Activated B cell treated with CpG ODN at 0.5 μM for 24 hours (primary cell): ENCODE data around the gene ZBTB18. TPM values are rescaled to one million over a fixed set of nuclear protein-coding genes. Genes with fewer than 3 reads are reported as not detected.

Source experiments
- ATAC-seq: fragments of 200-7000 bp; cut with Tn5 transposase; one replicate; pipeline ENCODE4 v1.10.0; 2021; ENCODE audit warnings: low read depth, mild to moderate bottlenecking, moderate library complexity
- CTCF ChIA-PET: fragments of 350-600 bp; sonication (Branson Sonifier 250); formaldehyde crosslinking; loops from one replicate; lab custom pipeline; 2021; ENCODE audit warnings: antibody characterized with exemption; lab: Charles Lee
- POLR2A ChIA-PET: fragments of 350-600 bp; sonication (Branson Sonifier 250); formaldehyde crosslinking; loops from one replicate; lab custom pipeline; 2021; ENCODE audit warnings: antibody characterized with exemption; lab: Charles Lee
- DNase-seq: peaks from one replicate; pipeline ENCODE4 v3.0.0; 2022
- H3K27ac Mint-ChIP-seq: one replicate; pipeline ENCODE4 v1.8.0; 2020; ENCODE audit warnings: mixed read lengths
- H3K27me3 Mint-ChIP-seq: one replicate; pipeline ENCODE4 v1.8.0; 2021; ENCODE audit warnings: mixed read lengths
- H3K36me3 Mint-ChIP-seq: one replicate; pipeline ENCODE4 v1.8.0; 2021; ENCODE audit warnings: low read depth, mixed read lengths
- H3K4me1 Mint-ChIP-seq: one replicate; pipeline ENCODE4 v1.8.0; 2021; ENCODE audit warnings: mixed read lengths
- H3K4me3 Mint-ChIP-seq: one replicate; pipeline ENCODE4 v1.8.0; 2020; ENCODE audit warnings: mild to moderate bottlenecking, mixed read lengths
- H3K9me3 Mint-ChIP-seq: one replicate; pipeline ENCODE4 v1.8.0; 2020; ENCODE audit warnings: mixed read lengths
- CTCF ChIP-seq: fragments of 200-600 bp; IDR thresholded peaks from one replicate; pipeline ENCODE4 v1.8.0; 2022; ENCODE audit warnings: antibody characterized with exemption, mild to moderate bottlenecking
- intact Hi-C: fragments of 100-400 bp; cut with micrococcal nuclease; formaldehyde crosslinking; loops from one replicate; pipeline ENCODE4 v1.15.1; 2024
- total RNA-seq: library from RNA; stranded (reverse); gene quantifications from 2 replicates; pipeline ENCODE4 v1.2.3, GENCODE V29; 2022

ZBTB18 gene
- total RNA-seq: 42.5 and 46.7 TPM in 2 replicates

- no peak for TF ChIP-seq CTCF
- Mint-ChIP-seq H3K9me3 (no peaks in the 10 kb centered on the region), H3K36me3 (peaks cover 24% of the 10 kb centered on the region), H3K27me3 (no peaks in the 10 kb centered on the region), H3K4me1 (peaks cover 23% of the 10 kb centered on the region), H3K4me3 (no peak within 1 kb of the TSS), H3K27ac (no peak within 1 kb of the TSS)
- POLR2A ChIA-PET: interaction anchor here (1.2 to 5.5 kb wide), 4 partner anchors 21 to 303 kb away, joined by 3 to 55 read pairs (median 4); no protein-coding TSS in a partner anchor
- ATAC-seq (no peak), DNase-seq (no peak)
- CTCF ChIA-PET: interaction anchor here (0.9 to 2.3 kb wide), 5 partner anchors 24 to 707 kb away, joined by 3 to 7 read pairs (median 4); no protein-coding TSS in a partner anchor
- intact Hi-C loops: loop anchor here (1.0 to 10.0 kb wide), 3 partner anchors 10 to 1266 kb away; no protein-coding TSS in a partner anchor
These were observed at the start of gene ZBTB18 for GRCh38 chr1:244050835-244051444. ZBTB18 (plus strand) TSS chr1:244051283; CDS start chr1:244051432, 149 bp downstream.

DNA sequence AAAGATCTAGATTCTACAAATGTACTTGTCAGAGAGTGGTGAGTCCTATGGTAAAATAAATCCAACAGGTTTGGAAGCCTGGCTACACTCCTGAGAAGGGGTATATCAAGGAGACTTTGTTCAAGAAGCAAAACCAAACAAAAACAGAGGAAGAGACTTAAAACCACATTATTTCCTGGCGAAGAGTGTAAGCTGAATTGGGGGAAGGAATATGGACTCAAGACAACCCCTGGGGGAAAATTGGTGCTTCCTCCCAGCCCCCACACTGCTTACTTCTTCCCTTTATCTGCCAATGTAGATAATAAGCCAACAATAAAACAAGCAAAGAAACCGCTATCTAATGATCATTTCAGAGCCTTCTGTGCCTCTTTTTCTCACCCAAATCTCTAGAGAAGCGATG is 48.4 kb upstream of the ZBTB18 start:
- CTCF ChIA-PET: no interaction called here
- H3K27ac Mint-ChIP-seq: no peak overlapping the region
- no peak for TF ChIP-seq CTCF

DNA sequence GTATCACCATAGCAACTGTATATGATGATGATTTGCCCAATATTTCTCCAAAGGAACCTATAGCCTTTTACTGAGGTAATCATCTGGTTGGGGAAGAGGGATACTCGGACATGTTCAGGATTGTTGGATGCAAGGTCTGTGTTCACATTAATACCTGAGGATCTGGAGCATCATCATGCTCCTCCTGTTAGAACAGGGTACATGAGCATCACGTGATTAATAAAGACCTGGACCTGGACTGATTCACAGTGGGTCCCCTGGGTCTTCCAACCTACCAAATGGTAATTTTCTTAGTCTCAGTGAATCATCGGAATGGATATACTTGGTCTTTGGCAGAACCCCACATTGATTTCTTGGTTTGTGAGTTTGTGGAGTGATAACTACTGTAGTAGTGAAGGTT is 45.6 kb upstream of the ZBTB18 start:
- Mint-ChIP-seq H3K4me3 (no peak overlapping the region), H3K36me3 (no peaks in the 10 kb centered on the region), H3K27me3 (peaks cover 6% of the 10 kb centered on the region), H3K27ac (no peak overlapping the region), H3K4me1 (peaks cover 10% of the 10 kb centered on the region), H3K9me3 (no peaks in the 10 kb centered on the region)
- intact Hi-C loops: no loop called here
- CTCF ChIA-PET: no interaction called here
- no peak for TF ChIP-seq CTCF
- DNase-seq (no peak), ATAC-seq (no peak)
- POLR2A ChIA-PET: no interaction called here

More for the DNA sequence above, 48.4 kb upstream of the ZBTB18 start:
- intact Hi-C loops: no loop called here
- POLR2A ChIA-PET: no interaction called here
- H3K36me3 Mint-ChIP-seq: no peaks in the 10 kb centered on the region
- H3K9me3 Mint-ChIP-seq: no peaks in the 10 kb centered on the region
- ATAC-seq (no peak), DNase-seq (no peak)
- H3K4me3 Mint-ChIP-seq: no peak overlapping the region
- H3K4me1 Mint-ChIP-seq: peaks cover 10% of the 10 kb centered on the region
- H3K27me3 Mint-ChIP-seq: no peaks in the 10 kb centered on the region

- ChIA-PET CTCF (no interaction called here), POLR2A (no interaction called here)
- ATAC-seq: no peak
These were observed 44.6 kb upstream of the ZBTB18 start for GRCh38 chr1:244006381-244006901.

More at GRCh38 chr1:244006381-244006901, 44.6 kb upstream of the ZBTB18 start:
- Mint-ChIP-seq H3K36me3 (no peaks in the 10 kb centered on the region), H3K4me1 (peaks cover 10% of the 10 kb centered on the region), H3K9me3 (no peaks in the 10 kb centered on the region), H3K27ac (no peak overlapping the region), H3K4me3 (no peak overlapping the region), H3K27me3 (peaks cover 8% of the 10 kb centered on the region)
- intact Hi-C loops: no loop called here
- DNase-seq: no peak
- no peak for TF ChIP-seq CTCF
